Esophagus muscularis mucosa (tissue), 4 donors: Measurements from ENCODE around the gene USP13. TPM values are rescaled to one million over a fixed set of nuclear protein-coding genes. Genes with fewer than 3 reads are reported as not detected.

Experiments used
- DNase-seq: peaks from one replicate; pipeline ENCODE4 v3.0.0-alpha.2; 2017; ENCODE audit errors: extremely low spot score
- H3K27ac ChIP-seq, 4 donors: fragments of 200-600 bp; sonication (generic); replicated peaks in 1 of 4; 1 replicate in 3 of 4; 2 replicates in 1 of 4; pipeline ENCODE4 v1.5.1; 2016 to 2019; ENCODE audit warnings: mild to moderate bottlenecking in 1 of 4
- H3K27me3 ChIP-seq, 4 donors: fragments of 200-600 bp; sonication (generic); one replicate each; pipeline versions ENCODE4 v1.5.1 to v1.6.0; 2016 to 2019
- H3K36me3 ChIP-seq, 4 donors: fragments of 200-600 bp; sonication (generic); one replicate each; pipeline ENCODE4 v1.5.1; 2016 to 2019
- H3K4me1 ChIP-seq, 4 donors: fragments of 200-600 bp; sonication (generic); one replicate each; pipeline ENCODE4 v1.5.1; 2016 to 2019
- H3K4me3 ChIP-seq, 4 donors: fragments of 200-600 bp; sonication (generic); 1 replicate in 2 of 4; 2 replicates in 2 of 4; pipeline ENCODE4 v1.5.1; 2016 to 2019; ENCODE audit warnings: mild to moderate bottlenecking in 4 of 4, moderate library complexity in 1 of 4
- H3K9me3 ChIP-seq, 4 donors: fragments of 200-600 bp; sonication (generic); 1 replicate in 3 of 4; 2 replicates in 1 of 4; pipeline ENCODE4 v1.5.1; 2016 to 2019
- CTCF ChIP-seq, 3 experiments: fragments of 200-600 bp in 2 of 3; fragments of 450-650 bp in 1 of 3; sonication (generic) in 2 of 3; IDR thresholded peaks; one replicate each; pipeline ENCODE4 v1.5.1; 2017 to 2019; ENCODE audit warnings: antibody characterized with exemption in 3 of 3, mild to moderate bottlenecking in 2 of 3, moderate library complexity in 1 of 3
- EP300 ChIP-seq: sonication (generic); formaldehyde crosslinking; IDR thresholded peaks from one replicate; pipeline ENCODE4 v1.6.1; 2017; ENCODE audit warnings: antibody characterized with exemption
- POLR2A ChIP-seq: fragments of 450-650 bp; IDR thresholded peaks from one replicate; pipeline ENCODE4 v1.6.1; 2017; ENCODE audit warnings: antibody characterized with exemption, moderate library complexity, mild to moderate bottlenecking, low read depth
- POLR2AphosphoS5 ChIP-seq, 2 donors: sonication (generic); formaldehyde crosslinking; IDR thresholded peaks; one replicate each; pipeline ENCODE4 v1.6.1; 2017; ENCODE audit warnings: antibody characterized with exemption in 2 of 2
- WGBS: methylation state at CpG from one replicate; pipeline ENCODE4 v1.1.5; 2018; 5-methylcytosine and 5-hydroxymethylcytosine counted together
- intact Hi-C: fragments of 100-400 bp; cut with DNase I; formaldehyde crosslinking; loops from one replicate; pipeline ENCODE4 v1.15.1; 2023
- total RNA-seq, 4 donors: library from RNA; depleted of rRNA; stranded (reverse); fragments of >200 nt; gene quantifications; one replicate each; pipeline versions ENCODE4 v1.1.0 to v1.2.1, GENCODE V29; 2016

The USP13 gene
- total RNA-seq, 4 donors from 2014 or later: 8.7 to 15.1 (median 11.9) TPM

DNA sequence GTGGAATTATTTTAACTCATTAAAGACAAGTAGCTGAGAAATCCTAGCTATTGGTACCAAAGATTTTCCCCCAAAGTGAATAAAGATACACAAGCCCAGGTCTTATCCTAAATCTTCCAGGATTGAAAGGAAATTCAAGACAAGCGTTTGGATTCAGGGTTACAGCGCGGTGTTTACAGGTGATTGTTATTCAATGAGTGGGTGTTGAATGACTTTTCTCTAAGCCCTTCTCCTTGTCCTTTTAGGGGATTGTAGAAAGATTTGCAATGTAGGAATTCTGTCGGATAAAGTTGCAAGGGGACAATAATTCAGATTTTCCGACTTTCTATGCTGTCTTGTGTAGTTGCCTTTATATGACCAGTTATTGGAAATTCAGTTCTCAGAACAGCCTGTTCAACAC is 57.2 kb downstream of the USP13 start:
- Histone ChIP-seq H3K4me3 (no peak overlapping the region), H3K36me3 (peaks cover 0 to 29% (median 8%) of the 10 kb centered on the region in 4 donors), H3K4me1 (peaks cover 0 to 18% (median 3%) of the 10 kb centered on the region in 4 donors), H3K9me3 (no peaks in the 10 kb centered on the region), H3K27ac (no peak overlapping the region), H3K27me3 (no peaks in the 10 kb centered on the region)
- WGBS: 90% methylated on average over 5 of the region's 5 CpGs
- intact Hi-C loops: no loop called here
- DNase-seq: no peak
- TF ChIP-seq CTCF (IDR thresholded peaks at IDR 0.05) (no peak), EP300 (no peak), POLR2AphosphoS5 (IDR thresholded peaks at IDR 0.05) (no peak), POLR2A (no peak)

DNA sequence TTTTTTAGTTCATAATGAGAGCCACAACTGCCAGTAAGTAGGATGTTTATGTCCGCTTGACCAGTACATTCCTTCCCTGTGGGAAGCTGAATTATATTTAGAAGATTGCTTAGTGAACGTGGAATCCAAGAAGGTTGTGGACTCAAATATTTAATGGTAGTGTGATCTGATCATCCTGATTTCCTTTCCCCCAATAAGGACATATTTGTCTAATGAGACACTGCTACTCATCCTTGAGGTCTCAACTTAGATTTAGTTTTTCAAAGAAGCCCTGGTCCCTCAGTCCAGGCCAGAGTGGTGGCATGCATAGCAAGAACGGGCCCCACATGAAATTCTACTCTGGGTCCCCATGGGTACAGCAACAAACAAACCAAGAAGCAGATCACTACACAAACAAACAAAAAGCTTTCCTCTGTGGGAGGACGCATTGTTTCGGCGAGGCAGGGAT is 60.8 kb downstream of the USP13 start:
- Histone ChIP-seq H3K4me1 (peaks cover 0 to 12% (median 4%) of the 10 kb centered on the region in 4 donors), H3K27me3 (no peaks in the 10 kb centered on the region), H3K27ac (peak overlapping the region in 1 of 4 donors; percentile 28), H3K36me3 (peaks cover 0 to 22% (median 7%) of the 10 kb centered on the region in 4 donors), H3K4me3 (no peak overlapping the region), H3K9me3 (no peaks in the 10 kb centered on the region)
- intact Hi-C loops: no loop called here
- DNase-seq: no peak
- WGBS: 82% methylated on average over 6 of the region's 6 CpGs
- TF ChIP-seq CTCF (IDR thresholded peaks at IDR 0.05): no peak

GRCh38 chr3:179715582-179715981 is 62.7 kb downstream of the USP13 start:
- Histone ChIP-seq H3K27ac (no peak overlapping the region), H3K36me3 (peaks cover 0 to 15% (median 3%) of the 10 kb centered on the region in 4 donors), H3K9me3 (no peaks in the 10 kb centered on the region), H3K27me3 (no peaks in the 10 kb centered on the region), H3K4me1 (peaks cover 0 to 12% (median 4%) of the 10 kb centered on the region in 4 donors), H3K4me3 (no peak overlapping the region)
- TF ChIP-seq EP300 (no peak), POLR2AphosphoS5 (IDR thresholded peaks at IDR 0.05) (no peak), CTCF (IDR thresholded peaks at IDR 0.05) (no peak), POLR2A (no peak)
- 82% methylated on average over 7 of the region's 7 CpGs for WGBS
- intact Hi-C loops: no loop called here
- no peak for DNase-seq

GRCh38 chr3:179716226-179716625 is 63.4 kb downstream of the USP13 start:
- no peaks in the 10 kb centered on the region for H3K9me3 ChIP-seq
- intact Hi-C loops: no loop called here
- peak overlapping the region in 1 of 4 donors; percentile 27 for H3K27ac ChIP-seq
- WGBS: 95% methylated on average over 4 of the region's 4 CpGs
- TF ChIP-seq EP300 (no peak), CTCF (IDR thresholded peaks at IDR 0.05) (no peak), POLR2A (no peak), POLR2AphosphoS5 (IDR thresholded peaks at IDR 0.05) (no peak)
- no peak for DNase-seq
- peaks cover 0 to 12% (median 4%) of the 10 kb centered on the region in 4 donors for H3K4me1 ChIP-seq
- H3K27me3 ChIP-seq: no peaks in the 10 kb centered on the region
- H3K36me3 ChIP-seq: peaks cover 0 to 10% (median 2%) of the 10 kb centered on the region in 4 donors
- H3K4me3 ChIP-seq: no peak overlapping the region

GRCh38 chr3:179716811-179717210 is 64.0 kb downstream of the USP13 start:
- Histone ChIP-seq H3K4me3 (no peak overlapping the region), H3K27ac (peak overlapping the region in 1 of 4 donors; percentile 27), H3K9me3 (no peaks in the 10 kb centered on the region), H3K4me1 (peaks cover 0 to 12% (median 4%) of the 10 kb centered on the region in 4 donors), H3K36me3 (peaks cover 0 to 14% (median 7%) of the 10 kb centered on the region in 4 donors), H3K27me3 (no peaks in the 10 kb centered on the region)
- TF ChIP-seq CTCF (IDR thresholded peaks at IDR 0.05): no peak
- no peak for TF ChIP-seq POLR2AphosphoS5 (IDR thresholded peaks at IDR 0.05)
- TF ChIP-seq POLR2A: no peak
- TF ChIP-seq EP300: no peak
- intact Hi-C loops: no loop called here
- DNase-seq: no peak
- 43% methylated on average over 2 of the region's 2 CpGs for WGBS
